HG03159 (cell line): ENCODE measurements around the gene REEP5.
A peak's percentile ranks its signal among the peaks of the same experiment; 100 is the strongest.
"Not testable (repeated sequence)": the region's sequence is repeated elsewhere in the genome, so short reads cannot be mapped to it uniquely, and the experiment has no call there.

Source experiments
- ATAC-seq: cut with Tn5 transposase; IDR thresholded peaks from one replicate; pipeline ENCODE4 v1.9.1; 2021; ENCODE audit warnings: mild to moderate bottlenecking, moderate library complexity; ENCODE audit not compliant: unreplicated experiment

REEP5 gene

DNA sequence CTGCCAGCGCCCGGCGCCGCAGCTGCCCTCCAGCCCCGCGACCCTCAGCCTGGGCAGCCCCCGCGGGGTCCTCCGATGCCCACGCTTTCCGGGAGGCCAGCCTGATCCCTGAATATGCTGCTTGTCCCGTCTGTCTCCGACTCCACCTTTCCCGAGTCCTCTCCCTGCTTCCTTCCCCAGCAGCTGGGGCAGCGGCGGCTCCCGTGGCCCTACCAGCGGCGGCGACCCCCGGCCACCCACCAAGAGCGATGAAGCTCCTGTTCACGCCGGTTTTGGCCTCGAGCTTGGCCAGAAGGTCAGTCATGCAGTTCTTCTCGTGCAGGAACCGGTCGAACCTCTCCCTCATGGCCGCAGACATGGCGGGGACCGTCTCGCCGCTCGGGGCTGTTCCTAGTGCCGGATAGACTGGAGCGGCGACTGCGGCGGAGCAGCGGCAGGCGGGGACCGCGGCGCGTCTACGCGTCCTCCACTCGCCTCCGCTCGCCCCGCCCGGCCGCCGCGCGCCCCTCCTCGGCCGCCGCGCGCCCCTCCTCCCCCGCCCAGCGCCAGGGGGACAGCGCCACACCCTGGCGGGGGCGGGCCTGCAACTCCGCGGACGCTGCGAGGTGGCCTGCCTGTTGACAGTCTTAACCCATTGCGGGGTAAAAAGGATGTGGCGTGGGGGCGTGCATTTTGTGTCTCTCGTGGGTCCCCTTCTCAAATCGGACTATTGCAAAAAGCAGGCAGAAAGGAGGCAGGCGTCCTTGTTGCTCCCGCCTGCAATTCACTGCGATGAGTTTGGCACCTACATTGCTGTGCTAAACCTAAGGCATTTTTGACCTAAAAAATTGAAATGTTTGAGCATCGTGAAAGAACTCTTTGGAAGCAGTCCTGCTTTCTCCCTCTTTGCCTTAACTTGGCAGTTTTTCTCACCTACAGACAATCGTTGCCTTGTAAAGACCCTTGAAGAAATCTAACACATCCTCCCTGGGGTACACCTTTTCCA is at the start of gene REEP5:
REEP5 (minus strand) TSS at position 395 of the 985 bp plus-strand sequence; CDS start at position 358, 37 bp downstream.
- peak; percentile 62 for ATAC-seq

DNA sequence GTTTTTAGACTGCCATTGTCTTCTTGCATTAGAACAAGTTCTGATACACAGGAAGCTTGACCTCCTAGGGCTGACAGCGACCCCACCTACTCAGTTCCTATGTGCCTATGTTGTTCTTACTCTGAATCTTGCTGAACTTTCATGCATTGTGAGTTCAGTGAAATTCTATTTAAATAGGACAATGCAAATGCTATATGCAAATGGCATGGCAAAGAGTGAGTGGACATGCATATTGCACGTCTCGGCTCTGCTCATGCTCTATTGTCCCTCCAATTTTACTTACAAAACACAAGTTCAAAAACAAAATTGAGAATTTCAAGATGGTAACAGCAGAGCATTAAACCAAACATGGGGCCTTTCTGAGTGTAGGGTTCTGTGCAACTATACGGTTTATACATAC is 49.2 kb upstream of the REEP5 start:
- ATAC-seq: no peak

DNA sequence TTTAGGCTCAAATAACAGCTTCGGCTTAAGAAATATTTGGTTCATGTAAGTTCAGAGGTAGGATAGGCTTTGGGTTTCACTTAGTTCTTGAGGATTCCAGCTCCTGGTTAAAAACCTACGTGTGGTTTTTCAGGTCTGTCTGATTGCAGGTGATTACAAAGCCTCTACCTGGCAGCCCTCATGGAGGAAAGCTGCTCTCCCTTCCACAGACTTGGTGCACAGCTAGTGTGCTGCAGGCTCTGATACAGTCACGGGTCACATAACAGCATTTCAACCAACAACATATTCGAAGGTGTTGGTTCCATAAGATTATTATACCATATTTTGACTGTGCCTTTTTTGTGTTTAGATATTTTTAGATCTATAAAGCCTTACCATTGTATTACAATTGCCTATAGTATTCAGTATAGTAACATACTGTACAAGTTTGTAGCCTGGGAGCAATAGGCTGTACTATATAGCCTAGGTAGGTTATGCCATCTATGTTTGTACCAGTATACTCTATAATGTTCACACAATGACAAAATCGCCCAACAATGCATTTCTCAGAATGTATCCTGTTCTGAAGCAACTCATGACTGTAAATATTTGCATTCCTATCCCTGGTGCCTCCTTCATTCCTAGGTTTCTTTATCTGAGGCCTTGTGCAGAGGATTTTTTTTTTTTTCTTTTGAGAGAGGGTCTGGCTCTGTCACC is 46.5 kb upstream of the REEP5 start:
- ATAC-seq: no peak

DNA sequence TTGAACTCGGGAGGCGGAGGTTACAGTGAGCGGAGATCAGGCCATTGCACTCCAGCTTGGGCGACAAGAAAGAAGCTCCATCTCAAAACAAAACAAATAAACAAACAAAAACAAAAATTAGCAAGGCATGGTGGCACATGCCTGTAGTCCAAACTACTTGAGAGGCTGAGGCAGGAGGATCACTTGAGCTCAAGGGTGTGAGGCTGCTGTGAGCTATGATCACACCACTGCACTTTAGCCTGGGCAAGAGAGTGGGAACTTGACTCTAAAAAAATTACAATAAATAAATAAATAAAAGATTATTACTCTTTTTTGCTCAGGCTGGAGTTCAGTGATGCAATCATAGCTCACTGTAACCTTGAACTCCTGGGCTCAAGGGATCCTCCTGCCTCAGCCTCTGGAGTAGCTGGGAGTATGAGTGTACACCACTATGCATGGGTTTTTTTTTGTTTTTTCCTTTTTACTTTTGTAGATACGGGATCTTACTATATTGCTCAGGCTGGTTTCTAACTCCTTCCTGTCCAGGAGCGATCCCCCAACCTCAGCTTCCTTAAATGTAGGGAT is 45.6 kb upstream of the REEP5 start:
- no peak for ATAC-seq

DNA sequence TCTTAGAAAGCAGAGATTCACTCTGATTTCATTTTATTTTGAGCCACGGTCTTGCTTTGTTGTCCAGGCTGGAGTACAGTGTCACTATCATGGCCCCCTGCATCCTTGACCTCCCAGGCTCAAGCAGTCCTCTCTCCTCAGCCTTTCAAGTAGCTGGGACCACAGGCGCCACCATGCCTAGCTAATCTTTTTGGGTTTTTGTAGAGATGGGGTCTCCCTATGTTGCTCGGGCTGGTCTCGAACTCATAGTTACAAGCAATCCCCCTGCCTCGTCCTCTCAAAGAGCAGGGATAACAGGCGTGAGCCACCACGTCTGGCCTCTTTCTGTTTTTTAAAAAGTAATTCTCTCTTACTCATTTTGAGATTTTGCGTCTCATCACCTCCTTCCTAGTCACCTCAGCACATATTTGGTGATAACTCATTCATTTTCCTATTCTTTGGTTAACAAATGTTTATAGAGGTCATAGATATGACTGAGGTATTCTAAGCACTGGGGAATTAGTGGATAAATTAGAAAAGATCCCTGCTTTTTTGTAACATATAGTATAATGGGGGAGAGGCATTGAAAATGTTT is 43.8 kb upstream of the REEP5 start:
- ATAC-seq: no peak

DNA sequence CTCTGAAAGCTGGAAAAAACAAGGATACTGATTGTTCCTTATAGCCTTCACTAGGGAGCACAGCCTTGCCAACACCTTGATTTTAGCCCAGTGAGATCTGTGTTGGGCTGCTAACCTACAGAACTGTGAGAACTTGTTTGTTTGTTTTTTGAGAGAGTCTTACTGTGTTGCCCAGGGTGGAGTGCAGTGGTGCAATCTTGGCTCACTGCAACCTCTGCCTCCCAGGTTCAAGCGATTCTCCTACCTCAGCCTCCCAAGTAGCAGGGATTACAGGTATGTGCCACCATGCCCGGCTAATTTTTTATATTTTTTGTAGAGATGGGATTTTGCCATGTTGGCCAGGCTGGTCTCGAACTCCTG is 41.3 kb upstream of the REEP5 start:
- not testable (repeated sequence) for ATAC-seq

DNA sequence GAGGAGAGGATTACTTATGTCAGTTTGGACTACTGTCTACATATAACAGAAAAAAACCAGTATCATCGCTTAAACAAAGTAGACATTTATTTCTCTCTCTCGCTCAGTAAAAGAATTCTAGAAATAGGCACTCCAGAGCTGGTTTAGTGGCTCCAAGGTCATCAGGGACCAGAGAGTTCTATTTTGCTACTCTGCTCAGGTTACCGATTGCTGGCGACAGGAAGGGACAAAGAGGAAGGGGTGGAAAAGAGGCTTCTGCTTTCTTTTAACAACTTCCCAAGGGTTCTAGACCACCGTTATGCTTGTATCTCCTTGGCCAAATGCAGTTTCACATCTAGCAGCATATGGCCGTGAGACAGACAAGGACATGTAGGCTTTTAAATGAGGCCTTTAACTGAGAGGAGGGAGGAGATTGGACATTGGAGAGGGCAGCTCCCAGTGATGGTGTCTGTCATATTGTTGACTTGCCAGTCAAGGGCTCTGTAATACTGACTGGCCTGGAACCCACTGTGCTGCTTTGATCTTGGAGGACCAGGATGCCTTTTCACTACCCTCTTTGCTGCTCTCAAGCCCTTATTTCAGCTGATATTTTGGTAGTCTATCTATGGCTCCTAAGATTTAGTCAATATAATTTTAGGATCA is 39.0 kb upstream of the REEP5 start:
- ATAC-seq: no peak

DNA sequence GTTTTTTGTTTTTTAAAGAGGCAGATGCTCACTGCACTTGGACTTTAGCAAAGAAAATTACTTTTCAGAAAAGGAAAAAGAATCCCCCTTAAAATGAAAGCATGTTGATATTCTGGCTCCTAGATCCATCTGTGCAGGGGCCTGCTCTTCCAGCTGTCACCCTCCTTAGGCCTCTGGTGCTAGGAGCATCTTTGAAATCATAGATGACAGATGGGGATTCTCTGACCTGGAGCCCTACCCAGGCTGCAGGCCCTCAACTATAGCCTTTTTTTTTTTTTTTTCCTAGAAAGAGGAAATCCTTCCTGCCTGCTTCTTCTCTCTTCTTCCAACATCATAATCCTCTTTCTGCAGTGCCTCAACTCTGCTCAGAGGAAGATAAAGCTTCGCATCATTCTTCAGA is 38.3 kb upstream of the REEP5 start:
- no peak for ATAC-seq

DNA sequence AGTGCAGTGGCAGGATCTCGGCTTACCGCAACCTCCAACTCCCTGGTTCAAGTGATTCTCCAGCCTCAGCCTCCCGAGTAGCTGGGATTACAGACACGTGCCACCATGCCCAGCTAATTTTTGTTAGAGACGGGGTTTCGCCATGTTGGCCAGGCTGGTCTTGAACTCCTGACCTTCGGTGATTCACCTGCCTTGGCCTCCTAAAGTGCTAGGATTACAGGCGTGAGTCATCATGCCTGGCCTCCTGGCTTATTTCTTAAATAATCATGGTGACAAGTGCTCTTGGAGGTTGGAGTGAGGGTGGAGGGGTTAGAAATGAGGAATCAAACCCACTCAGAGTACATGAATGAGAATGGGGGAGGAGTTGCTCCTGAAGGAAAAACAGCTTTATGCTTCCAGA is 37.8 kb upstream of the REEP5 start:
- ATAC-seq: not testable (repeated sequence)

DNA sequence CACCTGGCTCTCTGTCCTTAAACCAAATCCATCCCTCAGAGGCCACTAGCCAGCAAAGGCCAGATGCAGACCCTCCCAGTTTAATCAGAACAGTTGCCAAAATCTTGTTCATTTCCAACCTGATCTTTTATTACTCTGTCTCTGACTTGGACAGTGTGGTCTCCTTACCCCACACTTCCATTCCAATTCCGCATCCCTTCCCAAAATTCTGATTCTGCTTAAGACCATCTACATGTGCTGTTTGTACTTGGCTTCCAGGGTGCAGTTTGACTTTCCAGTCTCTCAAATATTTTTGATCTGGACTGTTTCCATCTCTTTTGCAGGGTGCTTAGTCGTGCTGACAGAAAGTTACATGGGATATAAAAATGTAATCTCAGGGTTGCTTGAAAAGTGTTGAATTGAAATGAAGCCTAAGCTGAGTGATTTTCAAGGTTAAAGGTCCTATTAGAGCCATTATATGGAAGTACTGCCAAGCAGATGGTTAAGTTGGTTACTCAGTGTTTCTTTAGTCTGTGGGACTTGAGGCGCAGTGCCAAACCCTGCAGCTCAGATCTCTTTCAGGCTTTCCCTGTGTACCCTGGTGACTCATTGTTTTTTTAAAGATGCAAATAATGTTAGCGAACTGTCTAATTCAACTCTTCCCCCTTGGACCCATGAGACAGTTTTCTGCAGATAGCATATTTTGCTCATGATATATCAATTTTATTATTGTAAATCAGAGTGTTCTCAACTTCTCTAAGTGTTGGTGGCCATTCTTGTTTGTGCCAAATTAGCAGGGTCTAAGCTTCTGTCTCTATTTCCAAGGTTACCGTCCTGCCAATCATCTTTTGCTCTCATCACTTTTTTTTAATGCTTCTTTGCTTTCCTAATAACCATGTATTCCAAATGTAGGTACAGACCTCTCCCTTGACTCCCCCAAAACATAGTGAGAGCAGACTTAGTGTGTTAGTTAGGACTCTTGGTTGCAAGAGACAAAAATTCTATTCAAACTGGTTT is 36.4 kb upstream of the REEP5 start:
- peak; percentile 93 for ATAC-seq

DNA sequence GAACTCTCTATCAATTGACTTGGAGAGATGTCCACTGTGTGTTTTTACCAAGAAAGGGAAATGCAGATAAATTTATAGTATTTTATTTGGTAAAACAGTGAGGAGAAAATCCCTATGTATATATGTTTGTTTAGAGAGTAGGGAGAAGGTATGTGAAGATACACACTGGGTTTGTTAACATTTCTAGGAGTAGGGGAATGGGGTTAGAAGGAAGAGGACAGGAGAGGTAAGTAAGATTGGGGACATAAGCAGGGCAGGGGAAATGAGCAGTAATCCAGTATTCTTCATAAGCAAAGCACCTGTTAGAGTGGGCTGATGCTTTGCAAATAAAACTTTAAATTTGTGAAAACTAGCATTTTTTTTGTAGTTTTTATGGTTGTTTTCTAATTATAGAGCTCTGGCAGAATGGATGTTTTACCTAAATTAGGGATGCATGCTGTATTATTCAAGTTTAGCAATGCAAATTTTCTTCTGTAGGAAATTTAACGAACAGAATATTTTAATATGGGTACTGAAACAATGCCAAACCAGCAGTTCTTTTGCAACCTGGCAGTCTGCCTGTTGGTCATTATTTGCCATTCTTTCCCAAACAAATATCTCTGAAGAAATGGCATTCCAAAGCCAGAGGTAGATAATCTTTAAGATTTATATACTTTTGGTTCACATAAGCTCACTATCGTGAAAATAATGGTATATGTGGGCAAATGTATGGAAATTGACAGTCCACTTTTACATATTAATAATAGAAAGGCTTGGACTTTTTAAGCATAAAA is 35.2 kb upstream of the REEP5 start:
- no peak for ATAC-seq

DNA sequence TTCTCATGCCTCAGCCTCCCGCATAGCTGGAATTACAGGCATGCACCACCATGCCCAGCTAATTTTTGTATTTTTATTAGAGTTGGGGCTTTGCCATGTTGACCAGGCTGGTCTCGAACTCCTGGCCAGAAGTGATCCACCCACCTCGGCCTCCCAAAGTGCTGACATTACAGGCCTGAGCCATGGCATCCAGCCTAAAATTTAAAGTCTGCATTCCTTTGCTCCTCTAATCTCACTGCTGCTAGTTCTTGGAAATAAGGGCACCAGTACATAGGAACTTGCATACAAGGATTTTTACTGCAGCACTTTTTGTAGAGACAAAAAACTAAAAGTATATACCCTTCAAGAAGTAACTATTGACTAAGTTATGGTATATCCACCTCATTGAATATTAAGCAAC is 34.6 kb upstream of the REEP5 start:
- ATAC-seq: no peak

DNA sequence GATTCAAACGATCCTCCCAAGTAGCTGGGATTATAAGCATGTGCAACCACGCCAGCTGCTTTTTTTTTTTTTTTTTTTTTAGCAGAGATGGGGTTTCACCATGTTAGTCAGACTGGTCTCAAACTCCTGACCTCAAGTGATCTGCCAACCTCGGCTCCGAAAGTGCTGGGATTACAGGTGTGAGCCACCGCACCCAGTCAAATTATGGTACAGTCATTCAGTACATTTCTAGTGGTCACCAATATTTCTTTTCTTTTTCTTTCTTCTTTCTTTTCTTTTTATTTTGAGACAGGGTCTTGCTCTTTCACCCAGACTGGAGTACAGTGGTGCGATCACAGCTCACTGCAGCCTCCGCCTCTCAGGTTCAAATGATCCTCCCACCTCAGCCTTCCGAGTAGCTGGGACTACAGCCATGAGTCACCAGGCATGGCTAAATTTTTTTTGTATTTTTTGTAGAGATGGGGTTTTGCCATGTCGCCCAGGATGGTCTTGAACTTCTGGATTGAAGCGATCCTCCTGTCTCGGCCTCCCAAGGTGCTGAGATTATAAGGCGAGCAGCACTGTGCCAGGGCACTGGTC is 29.2 kb upstream of the REEP5 start:
- peak; percentile 74 for ATAC-seq

DNA sequence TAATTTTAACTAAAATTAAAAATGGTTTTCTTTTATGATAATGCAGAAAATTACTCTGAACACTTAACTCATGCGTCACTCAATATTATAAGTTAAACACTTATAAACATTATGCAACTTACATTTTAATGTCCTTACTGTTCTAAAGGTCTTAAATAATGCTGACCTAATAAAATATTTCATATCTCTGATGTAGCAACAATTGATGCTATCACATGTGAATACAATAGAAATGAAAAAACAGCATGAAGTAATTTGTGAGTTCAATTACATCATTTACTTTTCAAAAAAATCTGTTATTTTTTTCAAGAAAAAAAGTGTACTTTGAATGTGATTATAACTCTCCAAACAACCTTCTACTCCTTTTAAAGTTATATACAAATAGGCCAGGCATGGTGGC is 26.4 kb upstream of the REEP5 start:
- ATAC-seq: no peak

DNA sequence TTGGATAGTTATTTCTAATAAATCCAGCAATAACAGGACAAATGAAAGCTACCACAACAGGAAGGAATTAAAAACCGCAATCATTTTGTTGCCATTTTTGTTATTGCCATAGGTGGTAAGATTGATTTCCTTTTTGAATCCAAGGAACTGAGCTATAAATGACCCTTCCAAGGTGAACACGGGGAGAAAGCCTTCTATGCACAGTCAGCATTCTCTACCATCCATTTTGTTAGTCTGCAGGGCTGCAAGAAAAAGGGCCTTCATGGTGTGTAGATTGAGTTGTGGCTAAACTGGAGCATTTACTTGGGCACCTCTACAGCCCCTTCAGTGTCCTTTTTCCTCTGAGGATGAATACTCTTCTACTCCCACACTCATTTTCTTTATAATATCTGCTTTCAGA is 18.6 kb upstream of the REEP5 start:
- ATAC-seq: no peak

DNA sequence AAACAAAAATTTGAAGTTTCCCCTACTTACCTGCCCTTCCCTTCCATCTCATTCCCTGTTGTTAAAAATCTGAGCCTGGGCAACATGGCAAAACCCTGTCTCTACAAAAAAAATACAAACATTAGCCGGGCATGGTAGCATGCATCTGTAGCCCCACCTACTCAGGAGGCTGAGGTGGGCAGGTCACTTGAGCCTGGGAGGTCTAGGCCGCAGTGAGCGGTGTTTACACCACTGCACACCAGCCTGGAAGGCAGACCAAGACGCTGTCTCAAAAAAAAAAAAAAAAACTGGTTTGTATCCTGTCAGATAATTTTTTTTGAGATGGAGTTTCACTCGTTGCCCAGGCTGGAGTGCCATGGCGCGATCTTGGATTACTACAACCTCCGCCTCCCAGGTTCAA is 16.3 kb upstream of the REEP5 start:
- no peak for ATAC-seq

DNA sequence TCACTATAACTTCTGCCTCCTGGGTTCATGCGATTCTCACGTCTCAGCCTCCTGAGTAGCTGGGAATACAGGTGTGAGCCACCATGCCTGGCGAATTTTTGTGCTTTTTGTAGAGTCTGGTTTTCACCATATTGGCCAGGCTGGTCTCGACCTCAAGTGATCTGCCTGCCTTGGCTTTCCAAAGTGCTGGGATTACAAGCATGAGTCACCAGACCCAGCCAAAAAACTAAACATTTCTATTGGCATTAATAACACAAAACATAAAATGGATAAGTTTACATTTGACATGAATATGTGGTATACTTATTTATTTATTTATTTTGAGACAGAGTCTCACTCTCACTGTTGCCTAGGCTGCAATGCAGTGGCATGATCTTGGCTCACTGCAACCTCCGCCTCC is 13.6 kb upstream of the REEP5 start:
- ATAC-seq: no peak

DNA sequence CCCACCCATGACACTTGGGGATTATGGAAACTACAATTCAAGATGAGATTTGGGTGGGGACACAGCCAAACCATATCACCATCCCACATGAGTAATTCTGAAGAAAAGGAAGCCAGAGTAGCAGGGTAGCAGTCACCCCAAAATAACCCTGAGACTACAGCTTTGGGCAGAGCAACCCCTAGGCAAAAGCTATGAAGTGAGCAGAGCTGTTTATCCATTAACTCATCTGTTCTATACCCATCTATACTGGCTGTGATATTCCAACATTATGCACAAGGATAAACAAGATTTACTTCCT is 12.3 kb upstream of the REEP5 start:
- no peak for ATAC-seq
